ENCODE results near the gene MYO3B.

GRCh38 chr2:170457742-170458141, 279.8 kb downstream of the MYO3B start:
- TF ChIP-seq SP1 (IDR thresholded peaks at IDR 0.05) (no peak), ZNF384 (IDR thresholded peaks at IDR 0.05) (no peak), LEF1 (IDR thresholded peaks at IDR 0.05; ENCODE audit: borderline replicate concordance) (no peak), ELF4 (IDR thresholded peaks at IDR 0.05) (no peak), FOXK2 (IDR thresholded peaks at IDR 0.05) (no peak), FOXA1 (IDR thresholded peaks at IDR 0.05) (no peak), FOXM1 (IDR thresholded peaks at IDR 0.05; ENCODE audit: borderline replicate concordance) (no peak), TARDBP (IDR thresholded peaks at IDR 0.05) (no peak), BHLHE40 (IDR thresholded peaks at IDR 0.05; ENCODE audit: borderline replicate concordance) (no peak), SUZ12 (IDR thresholded peaks at IDR 0.05) (no peak)
